IMR-90 (cell line): ENCODE results near the gene INTS6L. TPM values are rescaled to one million over a fixed set of nuclear protein-coding genes. Genes with fewer than 3 reads are reported as not detected.

Experiments used
- ATAC-seq: fragments of 200-7000 bp; cut with Tn5 transposase; 2 replicates; pipeline ENCODE4 v1.9.1; 2020; ENCODE audit warnings: low read depth, mild to moderate bottlenecking, moderate library complexity
- BruUV-seq: library from RNA; stranded (reverse); fragments of 400-500 nt; replicated peaks from 2 replicates; lab custom pipeline; 2021; lab: Mats Ljungman, UMichigan
- CTCF ChIA-PET: fragments of 300-600 bp; formaldehyde crosslinking; extraction: SDS; loops from one replicate; lab custom pipeline; 2021; ENCODE audit warnings: antibody characterized with exemption; lab: Yijun Ruan, JAX
- POLR2A ChIA-PET: fragments of 300-600 bp; sonication (Branson Sonifier 250); formaldehyde crosslinking; loops from one replicate; lab custom pipeline; 2022; ENCODE audit warnings: antibody characterized with exemption; ENCODE audit not compliant: unreplicated experiment; lab: Charles Lee
- DNase-seq: peaks from one replicate; pipeline ENCODE4 v3.0.0; 2013
- H2AFZ ChIP-seq: replicated peaks from 2 replicates; pipeline ENCODE3; 2013; ENCODE audit warnings: low read length, mild to moderate bottlenecking; ENCODE audit not compliant: poor library complexity
- H2AK5ac ChIP-seq: 2 replicates; pipeline ENCODE4 v1.6.1; 2013; ENCODE audit warnings: low read depth, low read length, inconsistent platforms
- H2AK9ac ChIP-seq: replicated peaks from 2 replicates; pipeline ENCODE3; 2013; ENCODE audit warnings: mild to moderate bottlenecking, low read depth, low read length, moderate library complexity; ENCODE audit not compliant: poor library complexity
- H2BK120ac ChIP-seq: 2 replicates; pipeline ENCODE4 v1.6.1; 2013; ENCODE audit warnings: low read depth, low read length, inconsistent platforms
- H2BK15ac ChIP-seq: 3 replicates; pipeline ENCODE4 v1.6.1; 2013; ENCODE audit warnings: low read depth, low read length, inconsistent platforms
- H2BK20ac ChIP-seq: 2 replicates; pipeline ENCODE4 v1.6.1; 2013; ENCODE audit warnings: low read depth, mild to moderate bottlenecking, inconsistent platforms, low read length, moderate library complexity
- H2BK5ac ChIP-seq: 2 replicates; pipeline ENCODE4 v1.6.1; 2013; ENCODE audit warnings: mild to moderate bottlenecking, low read depth, low read length, inconsistent platforms; ENCODE audit not compliant: poor library complexity, severe bottlenecking
- H3K14ac ChIP-seq: replicated peaks from 2 replicates; pipeline ENCODE4 v1.6.1; 2013; ENCODE audit warnings: low read depth, low read length, inconsistent platforms
- H3K18ac ChIP-seq: 2 replicates; pipeline ENCODE4 v1.6.1; 2013; ENCODE audit warnings: low read depth, low read length, control low read depth
- H3K23ac ChIP-seq: 2 replicates; pipeline ENCODE4 v1.6.1; 2013; ENCODE audit warnings: low read depth, low read length, inconsistent platforms
- H3K27ac ChIP-seq: 2 replicates; pipeline ENCODE4 v1.5.1; 2013; ENCODE audit warnings: mild to moderate bottlenecking, control low read depth, low read length; ENCODE audit not compliant: insufficient read depth
- H3K27me3 ChIP-seq: 2 replicates; pipeline ENCODE4 v1.6.1; 2013; ENCODE audit warnings: low read length; ENCODE audit not compliant: control insufficient read depth, insufficient read depth
- H3K36me3 ChIP-seq: 2 replicates; pipeline ENCODE4 v1.6.1; 2013; ENCODE audit warnings: low read length, mixed read lengths; ENCODE audit not compliant: control insufficient read depth, insufficient read depth
- H3K4ac ChIP-seq: 2 replicates; pipeline ENCODE4 v1.6.1; 2013; ENCODE audit warnings: low read depth, low read length, inconsistent platforms
- H3K4me1 ChIP-seq: 2 replicates; pipeline ENCODE4 v1.6.1; 2013; ENCODE audit warnings: low read length, mixed read lengths; ENCODE audit not compliant: control insufficient read depth, insufficient read depth
- H3K4me2 ChIP-seq: 2 replicates; pipeline ENCODE4 v1.6.1; 2013; ENCODE audit warnings: low read depth, mild to moderate bottlenecking, control low read depth, low read length, moderate library complexity
- H3K4me3 ChIP-seq: 2 replicates; pipeline ENCODE4 v1.5.1; 2013; ENCODE audit warnings: low read depth, mild to moderate bottlenecking, control low read depth, low read length, moderate library complexity; ENCODE audit not compliant: insufficient read depth
- H3K56ac ChIP-seq: 2 replicates; pipeline ENCODE4 v1.6.1; 2013; ENCODE audit warnings: low read length, inconsistent platforms; ENCODE audit not compliant: insufficient read depth; ENCODE audit errors: extremely low read depth
- H3K79me1 ChIP-seq, 2 experiments: 2 replicates each; pipeline ENCODE4 v1.6.1; 2013; ENCODE audit warnings: low read length in 2 of 2, inconsistent platforms in 1 of 2, low read depth in 1 of 2
- H3K9ac ChIP-seq: 2 replicates; pipeline ENCODE4 v1.6.1; 2013; ENCODE audit warnings: low read depth, low read length, control low read depth
- H3K9me1 ChIP-seq: 2 replicates; pipeline ENCODE4 v1.6.1; 2013; ENCODE audit warnings: low read length, inconsistent platforms; ENCODE audit not compliant: insufficient read depth
- H3K9me3 ChIP-seq: 2 replicates; pipeline ENCODE4 v1.6.1; 2013; ENCODE audit warnings: low read length; ENCODE audit not compliant: control insufficient read depth, insufficient read depth
- H4K20me1 ChIP-seq: 2 replicates; pipeline ENCODE4 v1.6.1; 2013; ENCODE audit warnings: low read length, inconsistent platforms; ENCODE audit not compliant: insufficient read depth
- H4K5ac ChIP-seq: 2 replicates; pipeline ENCODE4 v1.6.1; 2013; ENCODE audit warnings: mild to moderate bottlenecking, low read depth, low read length, control low read depth
- H4K8ac ChIP-seq, 2 experiments: 2 replicates each; pipeline ENCODE4 v1.6.1; 2013; ENCODE audit warnings: low read depth in 2 of 2, low read length in 2 of 2, control low read depth in 1 of 2, inconsistent platforms in 1 of 2
- H4K91ac ChIP-seq: 2 replicates; pipeline ENCODE4 v1.6.1; 2013; ENCODE audit warnings: low read depth, low read length, inconsistent platforms; ENCODE audit not compliant: insufficient read depth
- BHLHE40 ChIP-seq: fragments of 150-350 bp; IDR thresholded peaks from 2 replicates; pipeline ENCODE4 v1.6.1; 2016; ENCODE audit warnings: mild to moderate bottlenecking, low read depth, low read length
- CEBPB ChIP-seq: IDR thresholded peaks from 2 replicates; pipeline ENCODE4 v1.6.1; 2012; ENCODE audit warnings: low read depth, low read length, improper control_type of control experiment
- CHD1 ChIP-seq: IDR thresholded peaks from 2 replicates; pipeline ENCODE4 v1.6.1; 2012; ENCODE audit warnings: low read depth, low read length, improper control_type of control experiment
- FOS ChIP-seq: fragments of 150-350 bp; IDR thresholded peaks from 2 replicates; pipeline ENCODE4 v1.6.1; 2016; ENCODE audit warnings: low read depth, low read length
- MAFK ChIP-seq: IDR thresholded peaks from 2 replicates; pipeline ENCODE4 v1.6.1; 2012; ENCODE audit warnings: low read depth, low read length, improper control_type of control experiment
- MAZ ChIP-seq: IDR thresholded peaks from 2 replicates; pipeline ENCODE4 v1.6.1; 2012; ENCODE audit warnings: low read depth, mild to moderate bottlenecking, low read length, improper control_type of control experiment, moderate library complexity, borderline replicate concordance
- MXI1 ChIP-seq: IDR thresholded peaks from 2 replicates; pipeline ENCODE4 v1.6.1; 2012; ENCODE audit warnings: low read depth, mild to moderate bottlenecking, low read length, moderate library complexity, borderline replicate concordance
- RCOR1 ChIP-seq: IDR thresholded peaks from 2 replicates; pipeline ENCODE4 v1.6.1; 2012; ENCODE audit warnings: mild to moderate bottlenecking, low read length, improper control_type of control experiment; ENCODE audit not compliant: insufficient replicate concordance
- RFX5 ChIP-seq: IDR thresholded peaks from 2 replicates; pipeline ENCODE4 v1.8.0; 2012; ENCODE audit warnings: low read depth, mild to moderate bottlenecking, low read length, moderate library complexity
- SMC3 ChIP-seq: fragments of 150-350 bp; IDR thresholded peaks from 2 replicates; pipeline ENCODE4 v1.6.1; 2016; ENCODE audit warnings: low read depth, mild to moderate bottlenecking, antibody characterized with exemption, low read length, moderate library complexity
- WGBS, 2 experiments: methylation state at CpG; one replicate each; pipeline versions ENCODE4 v1.1.5 to v1.1.7; 2013; ENCODE audit warnings: missing lambda C conversion rate in 2 of 2; ENCODE audit not compliant: insufficient read length in 1 of 2; ENCODE audit errors: extremely low coverage in 2 of 2; 5-methylcytosine and 5-hydroxymethylcytosine counted together
- dilution Hi-C: fragments of 300-500 bp; cut with HindIII; formaldehyde crosslinking; loops from one replicate; pipeline ENCODE4 v1.14.3; 2018; ENCODE audit warnings: low sequenced_read_pairs; ENCODE audit not compliant: unreplicated experiment
- in situ Hi-C: fragments of 300-500 bp; cut with MboI; formaldehyde crosslinking; loops from 3 replicates; pipeline ENCODE4 v1.14.3; 2019; ENCODE audit warnings: low sequenced_read_pairs, inconsistent platforms, mixed read lengths
- intact Hi-C: fragments of 100-400 bp; cut with micrococcal nuclease; formaldehyde crosslinking; loops from 2 replicates; pipeline ENCODE4 v1.10.0; 2022
- polyA plus RNA-seq, 3 experiments: library from polyadenylated mRNA; depleted of rRNA; stranded (reverse); fragments of >200 nt; gene quantifications; 2 replicates each; pipeline ENCODE4 v1.2.3, GENCODE V29; 2012; ENCODE audit warnings: low replicate concordance in 1 of 3
- total RNA-seq: library from RNA; depleted of rRNA; stranded (reverse); fragments of >200 nt; gene quantifications from 2 replicates; pipeline ENCODE4 v1.2.3, GENCODE V29; 2012
- TF ChIP-seq, protein P1 (sequence below): fragments of 150-350 bp; IDR thresholded peaks from 2 replicates; pipeline ENCODE4 v1.6.1; 2017; ENCODE audit warnings: mild to moderate bottlenecking, antibody characterized with exemption, low read length, low read depth
- TF ChIP-seq, protein P2 (sequence below): conservative IDR thresholded peaks from 2 replicates; pipeline ENCODE4 v1.5.1; 2012; ENCODE audit warnings: mild to moderate bottlenecking, low read depth, low read length, improper control_type of control experiment
- TF ChIP-seq, protein P3 (sequence below): fragments of 150-350 bp; IDR thresholded peaks from 2 replicates; pipeline ENCODE4 v1.6.1; 2016; ENCODE audit warnings: low read depth, mild to moderate bottlenecking, low read length, moderate library complexity, borderline replicate concordance

Gene INTS6L
- total and polyA plus RNA-seq, 2 of the 4 experiments (the other 2 are of a cell fraction), result 2.7 to 5.1 TPM

DNA sequence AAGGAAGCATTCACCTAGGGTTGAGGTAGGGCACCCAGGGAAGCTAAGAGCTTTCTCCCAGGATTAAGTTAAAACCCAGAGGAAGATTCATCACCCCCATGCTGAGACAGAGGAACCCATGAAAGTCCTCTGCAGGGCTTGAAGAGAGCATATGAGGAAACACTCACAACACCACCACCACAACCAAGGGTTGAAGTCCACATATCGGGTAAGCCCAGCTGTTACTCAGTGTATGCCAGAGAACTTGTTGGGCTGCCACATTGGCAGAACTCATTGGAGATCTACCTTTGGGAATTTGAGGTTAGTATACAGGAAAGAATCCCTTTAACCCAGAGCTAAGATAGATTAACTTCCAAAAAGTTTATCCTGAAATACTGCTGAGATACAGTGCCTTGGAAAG is 75.1 kb downstream of the INTS6L start:
- no CpG with 5 or more reads among the region's 1 CpG for WGBS, 2 experiments
- ChIA-PET POLR2A (no interaction called here), CTCF (interaction anchor here (1.1 kb wide), 1 partner anchor 111 kb away, joined by 3 read pairs; no protein-coding TSS in a partner anchor)
- Histone ChIP-seq H3K56ac (no peak overlapping the region), H3K27me3 (peaks cover 1% of the 10 kb centered on the region; the same call in 1 of the 2 replicates), H3K4ac (no peak overlapping the region), H3K18ac (no peak overlapping the region), H2AK9ac (no peak overlapping the region), H4K8ac (no peak overlapping the region), H4K20me1 (no peaks in the 10 kb centered on the region), H3K9ac (no peak overlapping the region), H2BK15ac (no peak overlapping the region), H2BK5ac (no peak overlapping the region), H2BK120ac (no peak overlapping the region), H4K91ac (no peak overlapping the region), H3K14ac (no peak overlapping the region), H3K27ac (no peak overlapping the region), H3K36me3 (no peaks in the 10 kb centered on the region), H3K79me1 (no peaks in the 10 kb centered on the region), H3K23ac (no peak overlapping the region), H3K9me3 (no peaks in the 10 kb centered on the region), H3K9me1 (no peaks in the 10 kb centered on the region), H2AFZ (no peak overlapping the region), H2BK20ac (no peak overlapping the region), H2AK5ac (no peak overlapping the region), H3K4me3 (no peak overlapping the region), H4K5ac (no peak overlapping the region), H3K4me1 (no peaks in the 10 kb centered on the region), H3K4me2 (no peak overlapping the region)
- dilution Hi-C loops, result no loop called here
- BruUV-seq, result no TSS peak
- ATAC-seq, result no peak
- in situ Hi-C loops, result no loop called here
- TF ChIP-seq MXI1, result no peak
- TF ChIP-seq MAFK, result no peak
- TF ChIP-seq FOS, result no peak
- TF ChIP-seq BHLHE40, result no peak
- no peak for TF ChIP-seq RCOR1
- no peak for TF ChIP-seq SMC3
- TF ChIP-seq MAZ, result no peak
- TF ChIP-seq, protein P1, sequence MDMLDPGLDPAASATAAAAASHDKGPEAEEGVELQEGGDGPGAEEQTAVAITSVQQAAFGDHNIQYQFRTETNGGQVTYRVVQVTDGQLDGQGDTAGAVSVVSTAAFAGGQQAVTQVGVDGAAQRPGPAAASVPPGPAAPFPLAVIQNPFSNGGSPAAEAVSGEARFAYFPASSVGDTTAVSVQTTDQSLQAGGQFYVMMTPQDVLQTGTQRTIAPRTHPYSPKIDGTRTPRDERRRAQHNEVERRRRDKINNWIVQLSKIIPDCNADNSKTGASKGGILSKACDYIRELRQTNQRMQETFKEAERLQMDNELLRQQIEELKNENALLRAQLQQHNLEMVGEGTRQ, result no peak
- TF ChIP-seq, protein P2, sequence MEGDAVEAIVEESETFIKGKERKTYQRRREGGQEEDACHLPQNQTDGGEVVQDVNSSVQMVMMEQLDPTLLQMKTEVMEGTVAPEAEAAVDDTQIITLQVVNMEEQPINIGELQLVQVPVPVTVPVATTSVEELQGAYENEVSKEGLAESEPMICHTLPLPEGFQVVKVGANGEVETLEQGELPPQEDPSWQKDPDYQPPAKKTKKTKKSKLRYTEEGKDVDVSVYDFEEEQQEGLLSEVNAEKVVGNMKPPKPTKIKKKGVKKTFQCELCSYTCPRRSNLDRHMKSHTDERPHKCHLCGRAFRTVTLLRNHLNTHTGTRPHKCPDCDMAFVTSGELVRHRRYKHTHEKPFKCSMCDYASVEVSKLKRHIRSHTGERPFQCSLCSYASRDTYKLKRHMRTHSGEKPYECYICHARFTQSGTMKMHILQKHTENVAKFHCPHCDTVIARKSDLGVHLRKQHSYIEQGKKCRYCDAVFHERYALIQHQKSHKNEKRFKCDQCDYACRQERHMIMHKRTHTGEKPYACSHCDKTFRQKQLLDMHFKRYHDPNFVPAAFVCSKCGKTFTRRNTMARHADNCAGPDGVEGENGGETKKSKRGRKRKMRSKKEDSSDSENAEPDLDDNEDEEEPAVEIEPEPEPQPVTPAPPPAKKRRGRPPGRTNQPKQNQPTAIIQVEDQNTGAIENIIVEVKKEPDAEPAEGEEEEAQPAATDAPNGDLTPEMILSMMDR, result no peak
- TF ChIP-seq RFX5, result no peak
- no peak for TF ChIP-seq CHD1
- TF ChIP-seq CEBPB, result no peak
- TF ChIP-seq, protein P3, sequence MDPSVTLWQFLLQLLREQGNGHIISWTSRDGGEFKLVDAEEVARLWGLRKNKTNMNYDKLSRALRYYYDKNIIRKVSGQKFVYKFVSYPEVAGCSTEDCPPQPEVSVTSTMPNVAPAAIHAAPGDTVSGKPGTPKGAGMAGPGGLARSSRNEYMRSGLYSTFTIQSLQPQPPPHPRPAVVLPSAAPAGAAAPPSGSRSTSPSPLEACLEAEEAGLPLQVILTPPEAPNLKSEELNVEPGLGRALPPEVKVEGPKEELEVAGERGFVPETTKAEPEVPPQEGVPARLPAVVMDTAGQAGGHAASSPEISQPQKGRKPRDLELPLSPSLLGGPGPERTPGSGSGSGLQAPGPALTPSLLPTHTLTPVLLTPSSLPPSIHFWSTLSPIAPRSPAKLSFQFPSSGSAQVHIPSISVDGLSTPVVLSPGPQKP, result no peak
- DNase-seq, result no peak
- intact Hi-C loops, result loop anchor here (5.0 kb wide), 1 partner anchor 408 kb away; no protein-coding TSS in a partner anchor
